Epithelial cell of esophagus (primary cell): Measurements from ENCODE around the gene PWWP2B.
A peak's percentile ranks its signal among the peaks of the same experiment; 100 is the strongest.
"Not testable (repeated sequence)": the region's sequence is repeated elsewhere in the genome, so short reads cannot be mapped to it uniquely, and the experiment has no call there.

Experiments used
- DNase-seq: peaks from one replicate; pipeline ENCODE4 v3.0.0; 2010; ENCODE audit warnings: low read depth
- H3K4me3 ChIP-seq: 2 replicates; pipeline ENCODE4 v1.5.1; 2011; ENCODE audit warnings: mild to moderate bottlenecking, low read length, control low read depth
- TF ChIP-seq, protein P1 (sequence below): IDR thresholded peaks from 2 replicates; pipeline ENCODE4 v1.5.1; 2011; ENCODE audit warnings: low read depth, mild to moderate bottlenecking, low read length, control low read depth, inconsistent platforms; ENCODE audit not compliant: insufficient read depth; ENCODE audit errors: missing control alignments

The PWWP2B gene

DNA sequence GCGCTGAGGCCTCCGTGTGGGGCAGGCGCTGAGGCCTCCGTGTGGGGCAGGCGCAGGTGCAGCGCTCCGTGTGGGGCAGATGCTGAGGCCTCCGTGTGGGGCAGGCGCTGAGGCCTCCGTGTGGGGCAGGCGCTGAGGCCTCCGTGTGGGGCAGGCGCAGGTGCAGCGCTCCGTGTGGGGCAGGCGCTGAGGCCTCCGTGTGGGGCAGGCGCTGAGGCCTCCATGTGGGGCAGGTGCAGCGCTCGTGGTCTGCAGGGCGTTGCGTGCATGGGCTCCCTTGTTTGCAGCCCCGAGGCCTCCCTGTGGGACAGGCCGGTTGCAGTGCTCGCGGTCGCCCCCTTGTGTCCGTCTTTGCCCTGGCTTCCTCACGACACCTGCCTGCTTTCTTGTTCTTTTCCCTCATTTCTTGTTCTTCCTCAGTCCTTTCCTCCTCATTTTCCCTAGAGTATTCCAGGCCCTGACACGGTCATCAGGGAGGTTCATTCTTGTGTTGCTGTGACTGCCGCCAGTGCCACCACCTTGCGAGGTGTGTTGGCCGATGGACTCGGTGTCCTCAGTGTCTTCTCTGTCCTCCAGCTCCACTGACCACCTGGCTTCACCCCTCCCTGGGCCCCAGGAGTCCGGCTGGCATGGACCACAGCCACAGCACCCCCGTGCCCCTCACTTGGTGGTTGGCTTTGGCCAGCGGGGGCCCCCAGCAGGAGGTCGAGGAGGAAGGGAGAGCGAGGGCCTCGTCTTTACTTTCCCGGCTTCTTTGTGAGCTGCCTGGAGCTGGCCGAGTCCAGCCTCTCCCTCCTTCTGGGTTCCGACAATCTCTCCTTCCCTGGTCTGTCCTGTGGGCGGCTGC, 44.3 kb upstream of the PWWP2B start:
- not testable (repeated sequence) for H3K4me3 ChIP-seq
- TF ChIP-seq, protein P1, sequence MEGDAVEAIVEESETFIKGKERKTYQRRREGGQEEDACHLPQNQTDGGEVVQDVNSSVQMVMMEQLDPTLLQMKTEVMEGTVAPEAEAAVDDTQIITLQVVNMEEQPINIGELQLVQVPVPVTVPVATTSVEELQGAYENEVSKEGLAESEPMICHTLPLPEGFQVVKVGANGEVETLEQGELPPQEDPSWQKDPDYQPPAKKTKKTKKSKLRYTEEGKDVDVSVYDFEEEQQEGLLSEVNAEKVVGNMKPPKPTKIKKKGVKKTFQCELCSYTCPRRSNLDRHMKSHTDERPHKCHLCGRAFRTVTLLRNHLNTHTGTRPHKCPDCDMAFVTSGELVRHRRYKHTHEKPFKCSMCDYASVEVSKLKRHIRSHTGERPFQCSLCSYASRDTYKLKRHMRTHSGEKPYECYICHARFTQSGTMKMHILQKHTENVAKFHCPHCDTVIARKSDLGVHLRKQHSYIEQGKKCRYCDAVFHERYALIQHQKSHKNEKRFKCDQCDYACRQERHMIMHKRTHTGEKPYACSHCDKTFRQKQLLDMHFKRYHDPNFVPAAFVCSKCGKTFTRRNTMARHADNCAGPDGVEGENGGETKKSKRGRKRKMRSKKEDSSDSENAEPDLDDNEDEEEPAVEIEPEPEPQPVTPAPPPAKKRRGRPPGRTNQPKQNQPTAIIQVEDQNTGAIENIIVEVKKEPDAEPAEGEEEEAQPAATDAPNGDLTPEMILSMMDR: peak; percentile 77
- peak; percentile 57 for DNase-seq

DNA sequence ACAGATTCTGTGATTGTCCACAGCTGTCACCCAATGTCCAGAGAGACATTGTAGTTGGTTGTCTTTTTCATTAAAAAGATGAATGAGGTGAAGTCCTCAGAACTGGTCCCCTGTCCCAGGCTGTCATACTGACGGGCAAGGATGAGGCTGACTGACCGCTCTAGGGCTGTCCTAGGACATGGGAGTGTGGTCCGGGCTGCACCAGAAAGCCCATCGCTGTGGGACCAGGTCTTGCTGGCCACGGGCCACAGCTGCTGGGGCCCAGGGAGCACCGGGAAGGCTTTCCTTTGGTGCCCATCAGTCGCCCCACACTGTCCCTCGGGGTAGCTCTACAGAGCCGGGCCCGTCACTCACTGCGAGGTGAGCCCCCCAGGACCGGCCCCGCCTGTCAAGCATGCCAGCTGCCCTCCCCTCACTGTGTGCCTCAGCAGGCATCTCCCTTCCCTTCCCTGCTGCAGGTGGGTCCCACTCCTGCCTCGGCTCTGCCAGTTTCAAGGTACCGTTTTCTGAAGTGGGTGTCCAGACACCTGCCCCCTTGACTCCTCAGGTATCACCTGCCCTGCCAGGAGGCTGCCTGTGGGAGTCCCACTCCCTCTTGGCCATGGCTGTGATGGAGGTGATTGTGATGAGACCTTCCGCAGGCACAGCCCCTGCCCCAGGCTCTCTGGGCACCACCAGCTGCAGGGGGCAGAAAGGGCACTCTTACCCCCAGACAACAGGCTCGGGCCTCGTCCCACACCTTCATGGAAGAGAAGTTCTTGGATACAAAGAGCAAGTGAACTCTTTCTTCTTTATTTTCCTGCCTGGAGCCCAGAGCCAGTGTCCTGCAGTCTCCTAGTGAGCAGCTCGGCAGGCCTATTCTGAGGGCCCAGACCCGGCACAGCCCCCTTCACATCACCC, 43.3 kb upstream of the PWWP2B start:
- TF ChIP-seq, protein P1: no peak
- no peak for DNase-seq
- H3K4me3 ChIP-seq: no peak overlapping the region

DNA sequence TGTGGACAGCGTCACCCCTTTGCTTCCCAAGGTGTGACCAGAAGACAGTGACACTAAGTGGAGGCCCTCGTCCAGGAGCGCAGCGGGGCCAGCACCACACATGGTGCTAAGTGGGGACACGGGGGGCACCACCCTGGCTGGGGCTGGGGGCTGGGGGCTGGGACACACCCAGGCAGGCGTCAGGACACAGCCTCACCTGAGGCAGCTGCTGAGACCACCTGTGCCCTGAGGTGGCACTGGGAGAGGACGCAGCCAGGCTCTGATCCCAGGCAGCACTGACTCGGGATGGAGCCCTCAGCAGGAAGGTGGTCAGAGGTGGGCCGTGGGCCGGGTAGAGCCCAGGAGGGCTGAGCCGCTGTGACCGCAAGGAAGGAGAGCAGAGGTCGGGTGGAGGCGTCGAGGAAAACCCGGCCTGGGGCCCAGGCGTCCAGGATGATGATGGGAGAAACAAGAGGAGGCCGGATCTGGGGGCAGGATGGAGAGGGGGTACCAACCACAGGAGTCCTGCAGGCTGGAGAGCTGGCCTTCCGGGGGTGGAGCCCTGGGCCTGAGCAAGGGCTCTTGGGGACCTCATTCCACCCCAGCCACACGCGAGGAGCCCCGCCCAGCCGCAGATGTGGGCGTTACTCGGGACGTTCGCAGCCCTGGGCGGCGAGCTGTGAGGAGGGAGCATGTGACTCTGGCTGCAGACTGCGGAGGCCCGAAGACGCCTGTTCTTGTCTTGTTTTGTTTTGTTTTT, 42.5 kb upstream of the PWWP2B start:
- no peak overlapping the region for H3K4me3 ChIP-seq
- no peak for DNase-seq
- TF ChIP-seq, protein P1: no peak

DNA sequence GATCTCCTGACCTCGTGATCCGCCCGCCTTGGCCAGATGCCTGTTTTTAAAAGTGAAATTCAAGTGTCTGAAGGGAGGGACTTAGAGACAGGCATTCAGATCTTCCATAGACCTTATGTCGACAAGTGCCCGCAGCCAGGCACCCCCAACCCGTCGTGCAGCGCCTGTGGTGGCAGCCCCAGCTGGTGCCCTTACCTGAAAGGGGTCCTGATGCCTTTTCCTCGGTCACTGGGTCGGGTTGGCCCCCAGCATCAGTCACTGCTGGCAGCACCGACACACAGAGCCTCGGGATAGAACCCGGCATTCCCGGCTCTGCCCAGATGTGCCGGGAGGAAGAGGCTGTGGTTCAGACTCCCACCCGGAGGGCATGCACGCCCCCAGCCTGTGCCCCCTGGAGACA, 41.7 kb upstream of the PWWP2B start:
- TF ChIP-seq, protein P1: no peak
- no peak overlapping the region for H3K4me3 ChIP-seq
- DNase-seq: no peak

DNA sequence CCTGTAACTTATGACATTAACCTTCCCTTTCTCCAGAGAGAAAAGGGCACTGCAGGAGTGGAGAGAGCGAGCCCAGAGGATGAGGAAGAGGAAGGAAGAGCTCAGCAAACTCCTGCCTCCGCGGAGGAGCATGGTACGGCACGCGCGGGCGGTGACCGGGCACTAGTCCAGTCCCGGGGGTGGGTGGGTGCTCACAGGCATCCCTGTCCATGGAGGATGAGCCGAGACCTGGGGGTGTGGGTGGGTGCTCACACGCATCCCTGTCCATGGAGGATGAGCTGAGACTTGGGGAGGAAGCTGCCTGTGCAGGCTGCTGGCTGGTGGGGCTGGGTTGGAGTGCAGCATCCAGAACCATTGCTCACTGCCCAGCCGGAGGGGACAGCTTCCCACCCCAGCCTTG, 41.2 kb upstream of the PWWP2B start:
- TF ChIP-seq, protein P1: no peak
- no peak overlapping the region for H3K4me3 ChIP-seq
- DNase-seq: no peak

DNA sequence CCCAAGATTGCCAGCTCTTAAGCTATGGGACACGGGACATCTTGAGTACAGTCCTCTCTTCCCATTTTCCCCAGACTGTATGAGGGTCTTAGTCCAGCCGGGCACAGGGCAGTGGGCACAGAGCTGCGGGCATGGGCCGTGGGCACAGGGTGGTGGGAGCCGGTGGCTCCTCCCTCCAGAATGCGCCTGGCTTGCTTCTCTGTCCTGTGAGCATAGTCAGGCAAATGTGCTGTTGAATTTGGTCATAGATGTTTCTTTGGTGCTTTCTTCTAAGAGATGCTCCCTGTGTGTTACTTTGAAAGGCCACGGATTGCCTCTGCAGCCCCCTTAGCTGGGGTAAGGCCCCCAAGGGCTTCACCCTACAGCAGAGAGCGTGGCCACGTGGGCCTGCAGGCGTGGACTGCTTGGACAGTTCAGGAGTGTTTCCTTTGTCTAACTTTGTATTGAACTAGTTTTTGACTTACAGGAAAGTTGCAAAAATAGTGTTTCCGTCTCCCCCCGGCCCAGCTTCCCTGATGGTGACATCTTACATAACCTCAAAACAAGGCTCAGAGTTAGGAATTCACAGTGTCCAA, 40.3 kb upstream of the PWWP2B start:
- TF ChIP-seq, protein P1: no peak
- H3K4me3 ChIP-seq: no peak overlapping the region
- DNase-seq: no peak
